NCI-H1048 (cell line): ENCODE data around the gene RNASEH1.

ENCODE experiments used
- DNase-seq: peaks from one replicate; lab custom pipeline; 2025; lab: John Stamatoyannopoulos, UW

RNASEH1 gene

DNA sequence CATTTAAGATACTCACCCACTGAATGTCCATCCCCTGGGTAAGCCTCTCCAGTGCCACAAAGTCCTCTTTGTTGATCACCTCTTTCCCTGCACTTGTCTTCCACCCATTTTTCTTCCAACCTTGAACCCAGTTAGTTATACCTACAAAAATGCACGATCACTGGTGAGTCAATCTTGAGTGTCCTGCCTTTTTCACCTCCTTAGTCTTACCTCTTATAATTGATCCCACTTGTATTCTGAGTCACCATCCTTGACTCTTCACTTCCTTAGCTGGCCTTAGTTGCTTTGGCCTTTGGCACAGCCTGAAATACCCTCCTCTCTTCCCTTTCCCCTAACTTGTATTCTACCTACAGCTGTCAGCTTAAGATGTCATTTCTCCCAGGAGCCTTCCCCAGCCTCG is 10.2 kb downstream of the RNASEH1 start:
- DNase-seq = no peak

GRCh38 chr2:3545788-3546478 is 12.2 kb downstream of the RNASEH1 start:
- DNase-seq = no peak

- DNase-seq = no peak
These were observed 15.0 kb downstream of the RNASEH1 start for GRCh38 chr2:3543023-3543683.

- no peak for DNase-seq
These were observed 16.0 kb downstream of the RNASEH1 start for GRCh38 chr2:3542107-3542506.

GRCh38 chr2:3539836-3540235 is 18.3 kb downstream of the RNASEH1 start:
- DNase-seq = no peak

DNA sequence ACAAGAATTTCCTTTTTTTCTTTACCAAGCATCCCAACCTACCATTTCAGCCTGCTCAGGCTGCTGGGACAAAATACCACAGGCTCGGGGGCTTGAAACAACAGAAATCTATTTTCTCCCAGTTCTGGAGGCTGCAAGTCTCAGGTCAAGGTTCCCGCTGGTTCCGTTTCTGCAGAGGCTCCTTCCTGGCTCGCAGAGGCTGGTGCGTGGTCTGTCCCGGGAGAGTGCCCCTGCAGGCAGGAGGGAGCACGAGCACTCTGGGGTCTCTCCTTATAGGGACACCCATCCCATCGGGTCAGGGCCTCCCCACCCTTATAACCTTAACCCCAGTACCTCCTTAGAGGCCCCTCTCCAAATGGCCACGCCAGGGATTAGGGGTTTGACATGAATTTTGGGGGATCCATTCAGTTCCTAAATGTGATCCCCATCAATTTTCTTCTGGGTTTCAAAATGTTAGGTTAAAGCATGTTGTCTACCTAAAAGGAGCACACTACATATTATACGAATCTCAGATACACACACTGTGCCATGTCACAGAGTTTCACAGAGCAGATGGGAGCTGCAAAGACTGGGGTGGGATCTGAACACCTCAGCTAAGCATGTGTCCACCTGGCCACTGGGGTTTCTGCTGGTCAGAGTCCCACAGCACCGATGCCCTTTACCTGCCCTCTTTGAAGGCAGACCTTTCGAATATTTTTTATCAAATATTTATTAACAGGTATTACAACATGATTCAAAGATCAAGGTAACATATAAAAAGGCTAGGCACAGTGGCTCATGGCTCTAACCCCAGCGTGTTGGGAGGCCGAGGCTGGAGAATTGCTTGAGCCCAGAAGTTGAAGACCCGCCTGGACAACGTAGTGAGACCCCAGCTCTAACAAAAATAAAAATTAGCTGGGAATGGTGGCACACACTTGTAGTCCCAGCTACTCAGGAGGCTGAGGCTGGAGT is 21.2 kb downstream of the RNASEH1 start:
- no peak for DNase-seq

GRCh38 chr2:3535794-3536681 is 22.1 kb downstream of the RNASEH1 start:
- DNase-seq = no peak

- no peak for DNase-seq
These were observed 22.7 kb downstream of the RNASEH1 start for GRCh38 chr2:3535467-3535793.

GRCh38 chr2:3534251-3534814 is 23.8 kb downstream of the RNASEH1 start:
- DNase-seq = no peak

DNA sequence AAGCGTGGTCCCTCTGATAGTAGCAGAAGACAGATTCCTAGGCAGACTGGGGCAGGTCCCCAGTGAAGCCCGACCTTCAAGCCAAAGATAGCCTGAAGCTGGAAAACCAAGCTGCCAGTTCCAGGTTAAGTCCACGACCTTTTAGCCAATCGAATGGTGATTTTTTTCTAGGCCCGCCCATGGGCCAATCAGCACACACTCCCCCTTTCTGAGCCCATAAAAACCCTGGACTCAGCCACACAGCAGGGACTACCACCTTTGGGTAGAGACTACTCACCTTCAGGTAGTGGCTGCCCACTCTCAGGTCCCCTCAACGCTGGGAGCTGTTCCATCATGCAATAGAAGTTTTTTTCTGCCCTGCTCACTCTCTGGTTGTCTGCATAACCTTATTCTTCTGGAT is 24.3 kb downstream of the RNASEH1 start:
- no peak for DNase-seq

DNA sequence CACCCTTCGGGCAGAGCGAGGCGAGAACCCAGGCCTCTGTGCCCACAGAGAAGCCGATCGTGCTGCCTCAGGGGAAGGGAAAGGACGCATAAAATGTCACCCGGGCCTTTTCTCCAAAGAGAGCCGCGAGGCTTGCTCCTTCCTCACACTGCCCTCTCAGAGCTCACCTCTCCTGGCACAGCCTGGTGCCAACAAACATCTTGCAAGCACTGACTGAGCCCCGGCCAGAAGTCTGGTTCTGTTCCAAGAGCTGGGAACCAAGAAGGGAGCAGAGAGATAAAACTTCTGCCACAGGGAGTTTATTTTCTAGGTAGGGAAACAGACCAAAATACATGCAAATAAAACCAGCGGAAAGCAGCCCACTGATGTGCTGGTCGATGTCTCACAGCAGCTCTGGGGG is 25.2 kb downstream of the RNASEH1 start:
- DNase-seq = no peak

DNA sequence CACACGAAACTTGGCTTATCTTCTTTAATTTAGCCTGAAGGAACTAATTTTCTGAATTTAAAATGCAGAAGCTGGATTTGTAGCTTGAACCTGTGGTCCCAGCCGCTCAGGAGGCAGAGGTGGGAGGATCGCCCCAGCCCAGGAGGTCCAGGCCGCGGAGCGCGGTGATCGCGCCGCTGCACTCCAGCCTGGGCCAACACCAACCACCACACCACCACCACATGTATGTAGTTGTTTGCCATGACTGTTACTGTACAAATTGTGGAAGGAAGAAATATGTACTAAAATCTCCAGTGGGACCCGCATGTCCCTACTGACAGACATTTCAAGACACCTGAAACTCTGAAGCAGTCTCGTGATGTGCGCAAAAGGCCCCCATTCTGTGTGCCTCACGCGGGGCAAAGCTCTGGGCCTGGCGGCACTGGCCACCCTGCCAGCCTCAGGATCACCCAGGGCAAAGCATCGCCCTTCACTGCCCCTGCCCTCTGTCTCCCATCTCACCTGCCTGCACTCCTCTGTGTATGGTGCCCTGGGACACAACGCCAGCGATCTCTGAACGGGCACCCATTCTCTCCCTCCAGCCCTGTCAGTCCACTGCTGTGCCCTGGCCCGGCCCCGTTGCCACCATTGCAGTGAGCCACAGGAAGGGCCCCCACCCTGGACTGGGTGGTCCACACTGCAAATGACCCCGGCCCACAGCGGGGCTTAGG is 28.7 kb downstream of the RNASEH1 start:
- DNase-seq = no peak

GRCh38 chr2:3527886-3528785 is 30.0 kb downstream of the RNASEH1 start:
- no peak for DNase-seq

GRCh38 chr2:3526871-3527270 is 31.3 kb downstream of the RNASEH1 start:
- DNase-seq = no peak

GRCh38 chr2:3523551-3524041 is 34.5 kb downstream of the RNASEH1 start:
- no peak for DNase-seq

DNA sequence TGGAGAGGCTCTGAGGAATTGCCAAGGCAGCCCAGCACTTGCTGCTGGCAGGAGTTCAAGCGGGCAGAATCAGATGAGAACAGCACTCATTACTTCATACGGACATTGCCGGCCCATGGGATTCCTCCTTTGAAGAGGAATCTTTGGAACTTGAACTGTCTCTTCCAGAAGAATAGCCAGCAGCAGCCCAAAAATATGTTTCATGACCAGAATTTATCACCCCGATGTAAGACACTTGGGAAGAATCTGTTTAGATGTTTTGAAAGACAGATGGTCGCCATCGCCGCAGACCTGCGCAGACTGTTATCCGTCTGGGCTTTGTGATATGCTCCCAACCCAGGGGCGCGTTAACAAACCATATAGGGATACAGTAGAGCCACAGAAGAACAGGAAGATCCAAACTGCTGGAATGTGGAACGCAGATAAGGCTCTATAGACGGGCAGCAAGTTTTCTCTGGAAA is 35.1 kb downstream of the RNASEH1 start:
- no peak for DNase-seq

DNA sequence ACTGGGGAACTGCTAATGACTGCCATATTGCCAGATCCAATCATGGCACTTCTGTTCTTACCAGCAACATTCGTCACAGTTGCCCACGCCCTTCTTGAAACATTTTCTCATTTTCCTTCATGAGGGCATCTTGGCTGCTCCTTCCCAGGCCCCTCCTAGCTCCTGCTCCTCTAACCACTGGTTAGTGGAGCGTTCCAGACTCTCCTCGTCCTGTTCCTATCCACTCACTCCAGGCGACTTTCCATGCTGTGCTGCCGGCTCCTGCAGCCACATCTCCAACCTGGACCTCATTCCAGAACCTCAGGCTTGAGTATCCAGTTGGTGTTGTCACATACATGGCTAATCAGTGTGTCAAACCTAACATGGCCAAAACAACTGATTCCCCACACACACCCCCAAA is 37.5 kb downstream of the RNASEH1 start:
- no peak for DNase-seq

GRCh38 chr2:3519255-3520205 is 38.6 kb downstream of the RNASEH1 start, which contains the start of gene ADI1:
ADI1 (minus strand) TSS chr2:3519531; CDS start chr2:3519487, 44 bp downstream.
- DNase-seq = peak; percentile 39
